SK-N-MC (cell line): ENCODE data around the gene GTSE1.

Experiments
- DNase-seq: peaks from one replicate; pipeline ENCODE4 v3.0.0-alpha.2; 2011; ENCODE audit warnings: low read depth, low spot score
- H3K27ac ChIP-seq: fragments of 200-600 bp; sonication (generic); 2 replicates; pipeline ENCODE4 v1.5.1; 2016; ENCODE audit warnings: mixed run types
- H3K36me3 ChIP-seq: fragments of 200-600 bp; sonication (generic); 2 replicates; pipeline ENCODE4 v1.6.1; 2017; ENCODE audit warnings: antibody characterized with exemption, low read length, mixed read lengths; ENCODE audit not compliant: insufficient read depth
- H3K4me3 ChIP-seq: fragments of 200-600 bp; sonication (generic); 2 replicates; pipeline ENCODE4 v1.5.1; 2016
- H3K9ac ChIP-seq: fragments of 200-600 bp; sonication (generic); 2 replicates; pipeline ENCODE4 v1.8.0; 2017; ENCODE audit warnings: mixed run types, mixed read lengths; ENCODE audit not compliant: insufficient read length
- H3K9me3 ChIP-seq: fragments of 200-600 bp; sonication (generic); 2 replicates; pipeline ENCODE4 v1.6.1; 2017; ENCODE audit warnings: low read depth, mild to moderate bottlenecking, antibody characterized with exemption, low read length, moderate library complexity, mixed read lengths
- EZH2 ChIP-seq: fragments of 200-600 bp; sonication (generic); IDR thresholded peaks from one replicate; pipeline ENCODE4 v1.6.1; 2017; ENCODE audit warnings: antibody characterized with exemption
- FOXP2 ChIP-seq: optimal IDR thresholded peaks from 2 replicates; pipeline ENCODE3; 2011; ENCODE audit warnings: mild to moderate bottlenecking, moderate library complexity; ENCODE audit not compliant: insufficient read depth; ENCODE audit errors: extremely low read length, control extremely low read depth
- POLR2AphosphoS5 ChIP-seq: IDR thresholded peaks from 2 replicates; pipeline ENCODE4 v1.6.1; 2012; ENCODE audit warnings: mild to moderate bottlenecking, low read depth, low read length, borderline replicate concordance

GTSE1 gene

DNA sequence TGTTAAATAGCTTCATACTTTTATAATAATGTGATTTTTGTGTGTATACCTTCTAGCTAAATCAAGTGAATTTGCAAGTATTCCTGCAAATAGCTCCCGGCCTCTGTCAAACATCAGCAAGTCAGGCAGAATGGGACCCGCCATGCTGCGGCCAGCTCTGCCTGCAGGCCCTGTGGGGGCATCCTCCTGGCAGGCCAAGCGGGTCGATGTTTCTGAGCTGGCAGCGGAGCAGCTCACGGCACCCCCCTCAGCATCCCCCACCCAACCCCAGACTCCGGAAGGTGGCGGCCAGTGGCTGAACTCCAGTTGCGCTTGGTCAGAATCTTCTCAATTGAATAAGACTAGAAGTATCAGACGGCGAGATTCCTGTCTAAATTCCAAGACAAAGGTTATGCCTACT is 19.3 kb downstream of the GTSE1 start:
- no peak overlapping the region for H3K27ac ChIP-seq
- TF ChIP-seq EZH2 (no peak), POLR2AphosphoS5 (no peak), FOXP2 (no peak)
- H3K9me3 ChIP-seq = no peaks in the 10 kb centered on the region
- no peak overlapping the region for H3K4me3 ChIP-seq
- H3K9ac ChIP-seq = no peak overlapping the region
- DNase-seq = no peak
- H3K36me3 ChIP-seq = peaks cover 76% of the 10 kb centered on the region

DNA sequence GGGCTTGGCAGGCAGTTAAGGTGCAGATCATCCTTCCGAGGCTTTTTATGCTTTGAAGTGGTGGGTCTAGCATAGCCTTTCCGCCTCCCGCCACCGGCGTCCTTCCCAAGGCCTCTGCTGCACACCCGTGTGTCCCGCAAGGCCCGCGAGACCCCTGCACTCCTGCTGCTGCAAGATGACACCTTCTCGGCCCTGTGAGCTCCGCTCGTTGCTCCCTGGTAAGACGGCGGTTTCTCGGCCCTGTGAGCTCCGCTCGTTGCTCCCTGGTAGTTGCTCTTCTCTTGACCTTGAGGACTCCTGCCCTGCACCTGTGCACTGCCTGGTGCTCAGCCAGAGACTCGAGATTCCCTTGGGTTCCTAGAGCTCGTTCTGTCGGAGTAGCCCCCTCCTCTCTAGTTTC is 21.0 kb downstream of the GTSE1 start:
- H3K9me3 ChIP-seq = no peaks in the 10 kb centered on the region
- no peak for TF ChIP-seq FOXP2
- no peak for TF ChIP-seq EZH2
- TF ChIP-seq POLR2AphosphoS5 = no peak
- H3K9ac ChIP-seq = no peak overlapping the region
- no peak overlapping the region for H3K4me3 ChIP-seq
- DNase-seq = no peak
- no peak overlapping the region for H3K27ac ChIP-seq
- peaks cover 79% of the 10 kb centered on the region for H3K36me3 ChIP-seq

DNA sequence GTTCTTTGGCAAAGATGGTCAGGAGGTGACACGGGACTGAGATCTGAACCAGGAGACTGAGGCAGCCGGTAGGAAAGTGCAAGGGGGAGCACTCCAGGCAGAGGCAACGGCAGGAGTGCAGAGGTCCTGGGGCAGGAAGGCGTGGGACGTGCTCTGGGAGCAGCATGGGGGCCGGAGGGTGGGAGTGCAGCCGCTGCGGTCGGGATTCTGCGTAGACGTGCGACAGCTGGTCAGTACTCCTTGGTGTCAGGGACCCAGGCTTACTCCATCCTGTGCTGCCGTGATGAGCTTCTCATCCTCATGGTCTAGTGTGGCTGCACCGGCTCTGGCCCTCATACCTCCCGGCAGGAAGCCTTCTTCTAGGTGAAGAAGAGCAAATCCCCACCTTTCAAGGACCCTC is 21.9 kb downstream of the GTSE1 start:
- Histone ChIP-seq H3K9me3 (no peaks in the 10 kb centered on the region), H3K36me3 (peaks cover 88% of the 10 kb centered on the region), H3K27ac (no peak overlapping the region), H3K9ac (no peak overlapping the region), H3K4me3 (no peak overlapping the region)
- DNase-seq = no peak
- TF ChIP-seq POLR2AphosphoS5 (no peak), FOXP2 (no peak)

DNA sequence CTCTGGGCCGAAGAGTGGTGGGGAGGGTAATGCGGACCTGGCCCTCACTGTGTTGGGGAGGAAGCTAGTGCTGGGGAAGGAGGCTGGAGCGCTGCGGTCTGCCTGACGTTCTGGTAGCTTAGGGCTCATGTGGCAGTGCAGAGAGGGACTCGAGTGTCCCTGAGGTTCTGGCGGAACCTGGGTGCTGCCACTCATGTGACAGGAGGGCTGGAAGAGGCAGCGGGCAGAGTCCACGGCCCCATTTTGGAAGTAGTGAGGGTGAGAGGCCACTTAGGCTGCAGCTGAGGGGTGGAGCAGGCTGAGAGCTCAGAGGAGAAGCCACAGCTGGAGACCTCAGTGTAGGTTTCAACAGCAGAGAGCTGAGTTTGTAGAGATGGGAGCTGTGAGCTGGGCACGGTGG is 22.6 kb downstream of the GTSE1 start:
- H3K36me3 ChIP-seq = peaks cover 86% of the 10 kb centered on the region
- DNase-seq = no peak
- H3K9me3 ChIP-seq = no peaks in the 10 kb centered on the region
- H3K9ac ChIP-seq = no peak overlapping the region
- H3K4me3 ChIP-seq = no peak overlapping the region
- no peak for TF ChIP-seq EZH2
- no peak for TF ChIP-seq POLR2AphosphoS5
- no peak for TF ChIP-seq FOXP2
- no peak overlapping the region for H3K27ac ChIP-seq

DNA sequence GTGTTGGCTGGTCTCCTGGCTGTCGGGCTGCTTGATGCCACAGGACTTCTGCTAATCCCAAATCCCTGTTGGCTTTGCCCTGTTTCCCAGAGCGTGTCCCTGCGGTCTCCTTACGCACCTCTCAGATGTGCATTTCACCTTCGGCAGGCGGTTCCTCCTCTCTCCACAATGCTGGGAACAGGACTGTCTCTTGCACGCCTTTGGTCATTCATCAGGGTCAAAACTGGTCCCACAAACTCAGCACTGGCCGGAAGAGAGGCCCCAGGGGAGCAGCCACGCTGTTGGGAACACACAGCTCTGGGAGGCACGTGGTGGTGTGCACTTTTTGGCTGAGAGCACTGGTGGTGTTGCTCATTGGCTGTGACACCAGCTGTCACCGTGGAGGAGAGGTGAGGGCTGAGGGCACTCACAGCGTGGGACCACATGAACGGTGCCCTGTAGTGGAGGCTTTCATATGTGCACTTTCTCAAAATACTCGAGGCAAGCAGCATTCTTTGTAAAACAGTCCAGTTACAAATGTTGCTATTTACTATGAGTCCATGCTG is 23.6 kb downstream of the GTSE1 start:
- no peak overlapping the region for H3K9ac ChIP-seq
- H3K36me3 ChIP-seq = peaks cover 87% of the 10 kb centered on the region
- no peak for DNase-seq
- TF ChIP-seq EZH2 (no peak), POLR2AphosphoS5 (no peak), FOXP2 (no peak)
- H3K9me3 ChIP-seq = no peaks in the 10 kb centered on the region
- no peak overlapping the region for H3K4me3 ChIP-seq
- no peak overlapping the region for H3K27ac ChIP-seq

DNA sequence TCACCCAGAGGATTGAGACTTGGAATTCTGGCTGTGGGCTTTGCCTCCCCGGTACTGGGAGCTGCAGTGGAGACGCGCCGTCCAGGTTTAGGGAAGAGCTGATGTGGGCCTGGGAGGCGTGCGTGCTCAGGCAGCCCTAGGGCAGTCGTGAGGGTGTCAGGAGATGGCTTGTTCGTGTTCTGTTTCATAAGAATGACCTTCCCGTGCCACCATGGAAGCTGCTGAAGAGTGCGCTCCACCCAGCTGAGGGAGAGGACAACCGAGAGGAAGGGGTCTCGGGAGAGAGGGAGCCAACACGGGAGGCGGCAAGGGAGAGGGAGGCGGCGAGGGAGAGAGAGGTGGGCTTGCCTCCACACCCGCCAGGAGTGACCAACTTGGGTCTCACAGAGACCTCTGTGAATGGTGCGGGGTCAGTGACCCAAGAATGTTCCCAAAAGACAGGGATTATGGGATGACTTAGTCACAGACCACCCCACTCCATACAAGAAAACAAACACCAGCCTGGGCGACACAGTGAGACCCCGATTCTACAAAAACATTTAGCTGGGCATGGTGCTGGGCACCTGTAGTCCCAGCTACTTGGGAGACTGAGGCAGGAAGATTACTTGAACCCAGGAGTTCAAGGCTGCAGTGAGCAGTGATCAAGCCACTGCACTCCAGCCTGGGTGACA is 24.2 kb downstream of the GTSE1 start:
- TF ChIP-seq EZH2 = no peak
- TF ChIP-seq POLR2AphosphoS5 = no peak
- no peak for DNase-seq
- Histone ChIP-seq H3K4me3 (no peak overlapping the region), H3K27ac (no peak overlapping the region), H3K36me3 (peaks cover 87% of the 10 kb centered on the region), H3K9ac (no peak overlapping the region), H3K9me3 (no peaks in the 10 kb centered on the region)

DNA sequence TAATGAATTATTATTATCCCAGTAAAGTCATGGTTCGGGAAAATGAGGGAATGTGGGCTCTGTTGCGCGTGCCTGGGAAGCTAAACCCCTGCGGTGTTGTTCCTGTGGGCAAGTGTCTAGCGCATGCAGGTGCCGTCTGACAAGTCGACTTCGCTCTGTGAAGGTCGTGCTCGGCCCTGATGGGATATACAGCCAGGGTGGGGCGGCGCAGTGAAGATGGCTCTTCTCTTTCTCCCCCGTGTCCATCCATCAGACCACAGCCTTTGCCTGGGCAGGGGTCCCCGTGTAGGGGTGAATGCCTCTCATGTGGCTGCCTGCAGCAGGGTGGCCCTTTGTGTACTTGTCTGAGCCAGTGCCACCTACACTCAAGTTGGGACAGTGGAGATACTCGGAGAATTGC is 26.0 kb downstream of the GTSE1 start:
- H3K9ac ChIP-seq = no peak overlapping the region
- H3K9me3 ChIP-seq = no peaks in the 10 kb centered on the region
- peaks cover 85% of the 10 kb centered on the region for H3K36me3 ChIP-seq
- no peak for DNase-seq
- H3K4me3 ChIP-seq = no peak overlapping the region
- H3K27ac ChIP-seq = no peak overlapping the region
- TF ChIP-seq EZH2 (no peak), POLR2AphosphoS5 (no peak), FOXP2 (no peak)

DNA sequence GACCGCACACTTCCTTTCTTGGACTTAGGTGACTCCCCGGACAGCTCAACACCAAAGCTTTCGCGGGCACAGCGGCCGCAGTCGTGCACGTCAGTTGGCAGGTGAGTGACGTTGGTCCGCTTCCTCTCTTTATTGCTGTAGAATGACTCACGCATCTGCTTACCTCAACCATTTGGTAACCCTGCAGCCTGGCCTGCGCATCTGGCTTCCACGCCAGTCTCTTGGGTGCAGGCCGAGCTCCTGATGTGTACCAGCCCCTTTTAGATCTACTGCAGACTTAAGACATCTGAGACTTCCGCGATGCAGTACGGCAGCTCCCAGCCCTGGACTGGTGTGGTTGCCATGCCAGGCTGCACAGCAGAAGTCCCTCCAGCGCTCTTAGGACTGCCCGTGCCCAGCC is 26.5 kb downstream of the GTSE1 start:
- no peak overlapping the region for H3K4me3 ChIP-seq
- TF ChIP-seq POLR2AphosphoS5 = no peak
- no peak for TF ChIP-seq EZH2
- no peak for TF ChIP-seq FOXP2
- peaks cover 85% of the 10 kb centered on the region for H3K36me3 ChIP-seq

DNA sequence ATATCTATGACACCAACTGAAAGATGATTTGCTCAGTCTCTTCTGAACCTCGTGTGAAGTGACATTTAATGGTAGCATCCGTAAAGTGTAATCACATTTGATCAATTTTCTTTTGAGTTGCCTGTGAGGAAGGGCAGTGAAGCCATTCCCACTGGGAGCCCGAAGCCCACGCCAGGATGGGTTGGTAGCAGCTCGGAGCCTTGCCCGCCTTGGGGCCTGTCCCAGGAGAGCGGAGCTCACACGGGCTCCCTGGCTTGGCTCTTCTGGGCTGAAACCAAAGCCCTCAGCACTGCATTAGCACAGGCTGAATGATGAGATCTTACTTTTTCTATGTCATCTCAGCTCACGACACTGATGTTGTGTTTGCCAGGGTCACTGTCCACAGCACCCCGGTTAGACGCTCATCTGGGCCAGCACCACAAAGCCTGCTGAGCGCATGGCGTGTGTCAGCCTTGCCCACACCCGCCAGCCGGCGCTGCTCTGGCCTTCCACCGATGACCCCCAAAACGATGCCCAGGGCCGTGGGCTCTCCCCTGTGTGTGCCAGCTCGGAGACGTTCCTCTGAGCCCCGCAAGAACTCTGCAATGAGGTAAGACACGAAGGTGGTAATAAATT is 29.5 kb downstream of the GTSE1 start:
- H3K36me3 ChIP-seq = peaks cover 89% of the 10 kb centered on the region
- H3K9ac ChIP-seq = no peak overlapping the region
- no peak overlapping the region for H3K4me3 ChIP-seq
- no peak overlapping the region for H3K27ac ChIP-seq
- no peaks in the 10 kb centered on the region for H3K9me3 ChIP-seq
- no peak for DNase-seq
- TF ChIP-seq POLR2AphosphoS5 (no peak), EZH2 (no peak), FOXP2 (no peak)

More for the DNA sequence above, 26.5 kb downstream of the GTSE1 start:
- no peak overlapping the region for H3K9ac ChIP-seq
- H3K9me3 ChIP-seq = no peaks in the 10 kb centered on the region
- H3K27ac ChIP-seq = no peak overlapping the region
- no peak for DNase-seq
